ENCODE results near the gene VEZT.

DNA sequence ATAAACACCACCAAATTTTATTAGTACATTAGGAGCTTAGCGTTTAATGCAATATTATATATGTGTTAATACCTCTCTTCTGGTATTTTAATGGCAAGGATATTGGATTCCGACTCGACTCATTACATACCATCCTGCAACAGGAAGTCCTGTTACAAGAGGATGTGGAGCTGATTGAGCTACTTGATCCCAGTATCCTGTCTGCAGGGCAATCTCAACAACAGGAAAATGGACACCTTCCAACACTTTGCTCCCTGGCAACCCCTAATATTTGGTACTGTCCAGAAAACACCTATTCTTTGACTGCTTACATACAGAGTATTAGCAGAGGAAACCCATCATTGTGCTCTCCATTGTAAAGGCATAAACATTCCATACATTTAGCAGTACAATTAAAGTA is 45.2 kb downstream of the VEZT start:
- TF ChIP-seq, protein P1, sequence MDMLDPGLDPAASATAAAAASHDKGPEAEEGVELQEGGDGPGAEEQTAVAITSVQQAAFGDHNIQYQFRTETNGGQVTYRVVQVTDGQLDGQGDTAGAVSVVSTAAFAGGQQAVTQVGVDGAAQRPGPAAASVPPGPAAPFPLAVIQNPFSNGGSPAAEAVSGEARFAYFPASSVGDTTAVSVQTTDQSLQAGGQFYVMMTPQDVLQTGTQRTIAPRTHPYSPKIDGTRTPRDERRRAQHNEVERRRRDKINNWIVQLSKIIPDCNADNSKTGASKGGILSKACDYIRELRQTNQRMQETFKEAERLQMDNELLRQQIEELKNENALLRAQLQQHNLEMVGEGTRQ (IDR thresholded peaks at IDR 0.05; ENCODE audit: borderline replicate concordance, low read depth, low read length): no peak
- TF ChIP-seq, protein P2, sequence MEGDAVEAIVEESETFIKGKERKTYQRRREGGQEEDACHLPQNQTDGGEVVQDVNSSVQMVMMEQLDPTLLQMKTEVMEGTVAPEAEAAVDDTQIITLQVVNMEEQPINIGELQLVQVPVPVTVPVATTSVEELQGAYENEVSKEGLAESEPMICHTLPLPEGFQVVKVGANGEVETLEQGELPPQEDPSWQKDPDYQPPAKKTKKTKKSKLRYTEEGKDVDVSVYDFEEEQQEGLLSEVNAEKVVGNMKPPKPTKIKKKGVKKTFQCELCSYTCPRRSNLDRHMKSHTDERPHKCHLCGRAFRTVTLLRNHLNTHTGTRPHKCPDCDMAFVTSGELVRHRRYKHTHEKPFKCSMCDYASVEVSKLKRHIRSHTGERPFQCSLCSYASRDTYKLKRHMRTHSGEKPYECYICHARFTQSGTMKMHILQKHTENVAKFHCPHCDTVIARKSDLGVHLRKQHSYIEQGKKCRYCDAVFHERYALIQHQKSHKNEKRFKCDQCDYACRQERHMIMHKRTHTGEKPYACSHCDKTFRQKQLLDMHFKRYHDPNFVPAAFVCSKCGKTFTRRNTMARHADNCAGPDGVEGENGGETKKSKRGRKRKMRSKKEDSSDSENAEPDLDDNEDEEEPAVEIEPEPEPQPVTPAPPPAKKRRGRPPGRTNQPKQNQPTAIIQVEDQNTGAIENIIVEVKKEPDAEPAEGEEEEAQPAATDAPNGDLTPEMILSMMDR (IDR thresholded peaks at IDR 0.05): no peak
- TF ChIP-seq POLR2AphosphoS5 (IDR thresholded peaks at IDR 0.05; ENCODE audit: low read depth, low read length) (no peak), YY1 (IDR thresholded peaks at IDR 0.05; ENCODE audit: low read depth) (no peak), RAD21 (IDR thresholded peaks at IDR 0.05; ENCODE audit: low read length) (no peak), ELF1 (IDR thresholded peaks at IDR 0.05) (no peak), FOXM1 (IDR thresholded peaks at IDR 0.05; ENCODE audit: low read depth) (no peak), TCF12 (IDR thresholded peaks at IDR 0.05) (no peak), EP300 (IDR thresholded peaks at IDR 0.05; ENCODE audit: borderline replicate concordance in 1 of 2, low read depth in 1 of 2, low read length in 1 of 2) (no peak)
